VCaP (cell line): ENCODE results near the gene TMEM120B.

ENCODE experiments used
- H3K27ac ChIP-seq: fragments of 450-650 bp; 2 replicates; pipeline ENCODE4 v1.5.1; 2017
- CTCF ChIP-seq: fragments of 450-650 bp; conservative IDR thresholded peaks from 2 replicates; pipeline ENCODE4 v1.5.1; 2017; ENCODE audit warnings: mild to moderate bottlenecking, moderate library complexity

The TMEM120B gene

GRCh38 chr12:121825041-121825523 lies 112.5 kb downstream of the TMEM120B start:
- no peak for TF ChIP-seq CTCF

GRCh38 chr12:121826318-121827150 lies 114.0 kb downstream of the TMEM120B start:
- TF ChIP-seq CTCF, result no peak
- H3K27ac ChIP-seq, result no peak overlapping the region

More at GRCh38 chr12:121825041-121825523, 112.5 kb downstream of the TMEM120B start:
- no peak overlapping the region for H3K27ac ChIP-seq

- no peak for TF ChIP-seq CTCF
- no peak overlapping the region for H3K27ac ChIP-seq
These were observed 115.0 kb downstream of the TMEM120B start for GRCh38 chr12:121827351-121828099.

GRCh38 chr12:121828306-121828705 lies 115.8 kb downstream of the TMEM120B start:
- no peak overlapping the region for H3K27ac ChIP-seq
- TF ChIP-seq CTCF, result no peak

- no peak for TF ChIP-seq CTCF
- peak overlapping the region; percentile 14; the same call in 1 of the 2 replicates for H3K27ac ChIP-seq
These were observed 116.3 kb downstream of the TMEM120B start for GRCh38 chr12:121828826-121829225.

GRCh38 chr12:121829250-121829918 lies 116.8 kb downstream of the TMEM120B start:
- peak overlapping the region; percentile 14; the same call in 1 of the 2 replicates for H3K27ac ChIP-seq
- TF ChIP-seq CTCF, result no peak

GRCh38 chr12:121830134-121830533 lies 117.6 kb downstream of the TMEM120B start:
- no peak for TF ChIP-seq CTCF
- H3K27ac ChIP-seq, result no peak overlapping the region
